Astrocyte of the spinal cord (primary cell): ENCODE results near the gene MACF1.
"Not testable (repeated sequence)": the region's sequence is repeated elsewhere in the genome, so short reads cannot be mapped to it uniquely, and the experiment has no call there.

Experiments
- DNase-seq: peaks from one replicate; pipeline ENCODE4 v3.0.0; 2011; ENCODE audit warnings: low read depth, low spot score
- H3K4me3 ChIP-seq: 2 replicates; pipeline ENCODE4 v1.5.1; 2011; ENCODE audit warnings: low read depth, mild to moderate bottlenecking, low read length, moderate library complexity
- in situ Hi-C: cut with HindIII; loops from 2 replicates; pipeline ENCODE4 v1.10.0; 2017; ENCODE audit warnings: low sequenced_read_pairs
- TF ChIP-seq, protein P1 (sequence below): IDR thresholded peaks from 2 replicates; pipeline ENCODE4 v1.5.1; 2012; ENCODE audit warnings: low read depth, mild to moderate bottlenecking, low read length, inconsistent platforms

Gene MACF1

DNA sequence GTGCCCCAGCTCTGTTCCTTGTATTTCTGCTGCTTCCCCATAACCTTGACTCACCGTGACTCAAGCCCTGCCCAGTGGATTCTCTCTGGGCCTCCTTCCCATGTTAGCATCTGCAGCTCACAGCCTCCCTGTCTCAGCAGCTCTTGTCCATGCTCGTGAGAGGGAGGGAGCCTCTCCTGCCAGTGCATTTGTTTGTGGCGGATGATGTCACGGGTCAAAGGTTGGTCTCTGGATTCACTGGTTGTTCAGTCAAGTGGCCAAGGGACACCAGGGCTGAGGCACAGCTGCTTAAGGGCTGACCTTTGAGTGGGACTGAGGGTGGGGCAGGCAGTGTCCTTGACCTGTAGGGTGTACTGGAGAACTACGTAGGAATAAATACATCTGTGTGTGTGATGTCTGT is 314.9 kb downstream of the MACF1 start:
- in situ Hi-C loops, DNase-seq, H3K4me3 ChIP-seq: not testable (repeated sequence)

DNA sequence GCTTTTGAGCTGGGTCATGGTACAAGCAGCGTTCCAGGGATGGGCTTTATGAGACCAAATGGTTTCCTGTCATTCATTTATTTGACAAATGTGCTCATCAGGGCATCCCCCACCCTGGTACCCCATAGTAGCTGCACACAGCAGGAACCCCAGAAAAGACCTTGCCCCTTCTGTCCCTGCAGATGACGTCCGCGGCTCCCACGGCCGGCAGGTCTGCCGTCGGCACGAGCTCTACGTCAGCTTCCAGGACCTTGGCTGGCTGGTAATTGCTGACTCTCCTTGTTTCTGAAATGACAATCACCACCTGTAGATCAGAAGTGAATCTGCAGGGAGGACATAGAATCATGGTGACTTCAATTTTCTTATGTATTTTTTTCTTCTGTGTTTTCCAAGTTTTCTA is 317.7 kb downstream of the MACF1 start:
- DNase-seq, in situ Hi-C loops, H3K4me3 ChIP-seq: not testable (repeated sequence)

DNA sequence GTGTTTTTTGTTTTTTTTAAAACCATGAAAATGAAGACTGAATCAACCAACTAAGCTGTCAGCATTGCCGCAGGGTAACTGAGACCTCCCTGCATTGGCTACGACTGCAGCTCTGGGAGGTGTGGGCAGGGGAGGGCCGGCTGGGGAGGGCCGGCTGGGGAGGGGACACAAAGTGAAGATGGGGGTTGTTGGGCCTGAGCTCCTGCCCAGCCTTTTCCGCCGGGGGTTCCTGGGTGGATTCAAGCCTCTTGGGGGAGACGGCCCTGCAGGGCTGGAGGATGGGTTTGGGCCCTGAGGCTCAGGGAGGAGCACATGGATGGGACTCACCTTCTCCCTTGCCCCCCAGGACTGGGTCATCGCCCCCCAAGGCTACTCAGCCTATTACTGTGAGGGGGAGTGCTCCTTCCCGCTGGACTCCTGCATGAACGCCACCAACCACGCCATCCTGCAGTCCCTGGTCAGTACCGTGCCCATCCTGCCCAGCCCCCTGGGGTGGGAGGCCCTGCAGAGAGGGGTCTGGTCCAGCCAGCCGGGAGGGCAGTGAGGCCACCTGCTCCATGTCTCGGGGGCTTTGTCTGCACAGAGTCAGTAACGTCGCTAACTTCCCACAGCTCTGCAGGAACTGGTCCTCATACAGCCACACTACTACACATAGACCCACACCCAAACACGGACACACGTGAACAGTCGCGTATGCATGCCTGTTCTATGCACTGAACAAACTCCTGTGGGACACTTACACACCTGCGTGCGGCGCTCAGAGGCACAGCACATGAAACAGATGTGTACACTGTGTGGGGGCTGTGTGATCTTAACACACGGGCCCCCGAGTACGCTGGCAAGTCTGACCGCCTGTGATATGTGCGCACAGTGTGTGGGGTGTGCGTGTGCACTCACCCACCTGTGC is 318.4 kb downstream of the MACF1 start:
- no peak for DNase-seq
- no peak overlapping the region for H3K4me3 ChIP-seq
- TF ChIP-seq, protein P1, sequence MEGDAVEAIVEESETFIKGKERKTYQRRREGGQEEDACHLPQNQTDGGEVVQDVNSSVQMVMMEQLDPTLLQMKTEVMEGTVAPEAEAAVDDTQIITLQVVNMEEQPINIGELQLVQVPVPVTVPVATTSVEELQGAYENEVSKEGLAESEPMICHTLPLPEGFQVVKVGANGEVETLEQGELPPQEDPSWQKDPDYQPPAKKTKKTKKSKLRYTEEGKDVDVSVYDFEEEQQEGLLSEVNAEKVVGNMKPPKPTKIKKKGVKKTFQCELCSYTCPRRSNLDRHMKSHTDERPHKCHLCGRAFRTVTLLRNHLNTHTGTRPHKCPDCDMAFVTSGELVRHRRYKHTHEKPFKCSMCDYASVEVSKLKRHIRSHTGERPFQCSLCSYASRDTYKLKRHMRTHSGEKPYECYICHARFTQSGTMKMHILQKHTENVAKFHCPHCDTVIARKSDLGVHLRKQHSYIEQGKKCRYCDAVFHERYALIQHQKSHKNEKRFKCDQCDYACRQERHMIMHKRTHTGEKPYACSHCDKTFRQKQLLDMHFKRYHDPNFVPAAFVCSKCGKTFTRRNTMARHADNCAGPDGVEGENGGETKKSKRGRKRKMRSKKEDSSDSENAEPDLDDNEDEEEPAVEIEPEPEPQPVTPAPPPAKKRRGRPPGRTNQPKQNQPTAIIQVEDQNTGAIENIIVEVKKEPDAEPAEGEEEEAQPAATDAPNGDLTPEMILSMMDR, result no peak
- in situ Hi-C loops, result no loop called here

DNA sequence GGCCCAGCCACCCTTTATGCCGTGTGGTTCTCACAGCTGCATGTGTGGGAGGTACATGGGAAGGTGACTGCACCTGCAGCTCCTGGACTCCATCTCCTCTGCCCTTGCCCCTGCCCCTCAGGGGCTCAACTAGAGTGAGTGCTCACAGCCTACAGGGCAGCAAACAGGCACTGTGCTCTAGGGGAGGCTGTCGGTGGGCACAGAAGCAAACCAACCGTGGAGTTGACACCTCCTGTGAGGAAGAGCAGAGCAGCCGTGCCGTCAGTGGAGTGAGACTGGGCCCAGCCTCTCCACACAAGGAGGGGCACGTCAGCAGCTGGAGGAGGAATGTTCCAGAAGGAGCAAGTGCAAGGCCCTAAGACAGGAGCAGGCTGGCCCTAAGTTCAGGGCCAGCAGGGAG is 319.7 kb downstream of the MACF1 start:
- in situ Hi-C loops, result no loop called here
- no peak overlapping the region for H3K4me3 ChIP-seq
- TF ChIP-seq, protein P1, result no peak
- no peak for DNase-seq

DNA sequence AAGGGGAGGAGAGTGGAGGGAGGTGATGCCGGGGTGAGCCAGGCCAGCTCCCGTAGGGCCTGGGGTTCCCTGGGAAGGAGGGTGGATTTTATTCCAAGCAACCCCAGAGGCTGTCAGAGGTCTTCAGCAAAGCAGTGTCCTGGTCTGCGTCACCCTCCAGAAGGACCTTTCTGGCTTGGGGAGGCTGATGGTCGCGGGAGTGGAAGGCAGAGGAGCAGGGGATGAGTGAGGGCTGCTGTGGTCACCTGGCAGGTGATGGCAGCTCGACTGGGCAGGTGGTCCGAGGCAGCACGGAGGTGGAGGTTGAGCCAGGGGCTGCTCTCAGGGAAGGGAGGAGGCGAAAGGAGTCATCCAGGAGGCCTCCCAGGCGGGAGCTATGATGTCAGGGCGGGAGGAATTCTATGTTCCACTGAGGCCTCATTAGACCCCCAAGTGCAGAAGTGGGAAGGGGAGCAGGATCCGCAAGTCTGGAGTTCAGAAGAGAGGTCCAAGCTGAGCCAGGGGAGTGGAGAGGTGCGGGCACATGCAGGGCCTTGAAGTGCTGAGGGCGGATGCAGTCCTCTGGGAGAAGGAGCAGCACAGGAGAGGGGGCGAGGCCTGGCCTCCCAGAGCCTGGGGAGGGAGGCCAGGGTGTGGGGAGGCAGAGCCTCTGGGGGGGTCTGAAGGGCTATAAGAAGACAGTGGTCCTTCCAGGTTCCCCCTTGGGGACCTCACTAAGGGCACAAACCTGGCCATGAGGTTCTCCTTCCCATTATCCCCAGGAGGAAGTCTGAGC is 320.3 kb downstream of the MACF1 start:
- no peak for DNase-seq
- in situ Hi-C loops, result no loop called here
- H3K4me3 ChIP-seq, result no peak overlapping the region
- TF ChIP-seq, protein P1, result no peak

DNA sequence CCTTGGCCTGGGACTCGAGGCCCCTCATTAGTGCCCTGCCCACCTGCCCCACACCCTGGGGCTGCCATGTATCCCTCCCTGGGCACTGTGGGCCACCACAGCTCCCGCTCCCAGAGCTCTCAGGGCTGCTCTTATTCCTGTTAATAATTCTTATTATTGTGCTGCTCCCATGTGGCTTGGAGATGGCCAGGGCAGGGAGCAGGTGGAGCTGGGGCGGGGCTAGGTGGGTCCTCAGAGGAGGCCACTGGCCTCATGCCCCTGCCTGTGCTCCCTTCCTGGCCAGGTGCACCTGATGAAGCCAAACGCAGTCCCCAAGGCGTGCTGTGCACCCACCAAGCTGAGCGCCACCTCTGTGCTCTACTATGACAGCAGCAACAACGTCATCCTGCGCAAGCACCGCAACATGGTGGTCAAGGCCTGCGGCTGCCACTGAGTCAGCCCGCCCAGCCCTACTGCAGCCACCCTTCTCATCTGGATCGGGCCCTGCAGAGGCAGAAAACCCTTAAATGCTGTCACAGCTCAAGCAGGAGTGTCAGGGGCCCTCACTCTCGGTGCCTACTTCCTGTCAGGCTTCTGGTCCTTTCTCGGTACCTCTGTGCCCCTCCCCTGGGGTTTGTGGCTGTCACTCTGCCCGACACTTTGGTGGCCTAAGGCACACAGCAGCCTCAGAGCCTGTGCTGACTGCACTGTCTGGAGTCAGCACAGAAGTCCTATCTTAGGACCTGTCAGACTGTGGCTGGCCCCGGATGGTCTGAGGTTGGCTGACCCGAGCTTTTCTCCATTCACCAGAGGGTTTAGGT is 321.1 kb downstream of the MACF1 start:
- no peak overlapping the region for H3K4me3 ChIP-seq
- in situ Hi-C loops, result no loop called here
- DNase-seq, result no peak
- TF ChIP-seq, protein P1, result no peak

DNA sequence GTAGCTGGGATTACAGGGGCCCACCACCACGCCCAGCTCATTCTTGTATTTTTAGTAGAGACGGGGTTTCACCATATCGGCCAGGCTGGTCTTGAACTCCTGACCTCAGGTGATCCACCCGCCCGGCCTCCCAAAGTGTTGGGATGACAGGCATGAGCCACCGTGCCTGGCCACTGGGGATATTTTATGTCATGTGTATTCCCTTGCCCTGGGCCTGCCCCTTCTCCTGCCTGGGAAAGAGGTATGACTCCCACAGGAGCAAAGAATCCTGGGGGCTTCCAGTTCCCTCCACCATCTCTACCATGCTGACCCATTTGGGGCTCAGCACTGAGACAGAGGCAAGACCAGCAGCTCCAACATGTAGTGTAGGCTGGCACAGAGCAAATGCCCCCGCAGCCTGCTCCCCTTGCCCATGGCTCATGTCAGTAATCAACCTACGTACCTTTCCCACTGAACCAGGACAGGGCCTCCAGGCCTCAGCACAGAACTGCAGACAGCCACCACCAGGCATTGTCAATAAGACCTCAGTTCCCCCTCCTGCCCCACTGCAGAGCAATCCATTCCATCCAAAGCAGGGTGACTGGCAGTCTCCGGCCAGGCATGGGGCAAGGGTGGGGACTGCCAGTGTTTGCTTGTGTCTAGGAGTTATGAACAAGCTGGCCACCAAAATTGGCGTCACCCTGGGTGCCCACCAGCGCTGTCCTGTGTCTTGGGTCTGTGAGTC is 322.1 kb downstream of the MACF1 start:
- in situ Hi-C loops, result no loop called here
- DNase-seq, result no peak
- no peak overlapping the region for H3K4me3 ChIP-seq
- TF ChIP-seq, protein P1, result no peak

DNA sequence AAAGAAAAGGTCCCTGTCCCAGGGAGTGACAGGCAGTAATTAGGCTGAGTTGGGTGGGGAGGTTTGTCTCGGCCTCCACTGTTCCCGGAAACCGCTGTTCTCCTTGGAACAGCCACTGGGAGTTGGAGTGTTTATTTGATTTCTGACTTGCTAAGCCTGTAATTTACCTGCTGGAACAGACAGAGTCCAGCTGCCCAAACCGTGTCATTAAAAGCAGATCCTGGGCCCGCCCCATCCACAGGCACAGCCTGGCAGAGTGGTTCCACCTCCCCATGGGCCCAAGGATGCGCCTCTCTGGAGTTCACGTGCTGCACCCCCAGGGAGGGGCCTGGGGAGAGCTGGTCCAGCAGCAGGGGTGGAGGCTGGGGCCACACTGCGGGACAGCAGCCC is 322.7 kb downstream of the MACF1 start:
- H3K4me3 ChIP-seq, DNase-seq, in situ Hi-C loops: not testable (repeated sequence)
